MM.1S (cell line): ENCODE measurements around the gene DNER.

Experiments used
- CTCF ChIP-seq: fragments of 300-600 bp; sonication (generic); IDR thresholded peaks from 2 replicates; pipeline ENCODE4 v1.5.1; 2016; ENCODE audit warnings: antibody characterized with exemption, low read length, mixed read lengths
- EZH2 ChIP-seq: fragments of 300-600 bp; sonication (generic); optimal IDR thresholded peaks from 2 replicates; pipeline ENCODE3; 2017; ENCODE audit warnings: low read depth, mild to moderate bottlenecking, antibody characterized with exemption, low read length, mixed read lengths
- EZH2phosphoT487 ChIP-seq: fragments of 300-600 bp; sonication (generic); IDR thresholded peaks from 2 replicates; pipeline ENCODE4 v1.6.1; 2018; ENCODE audit warnings: antibody characterized with exemption, low read length

- TF ChIP-seq CTCF (no peak), EZH2 (no peak), EZH2phosphoT487 (no peak)
Measured at GRCh38 chr2:229629039-229629438, 85.3 kb downstream of the DNER start.
